Sigmoid colon (tissue), 7 donors: ENCODE results near the gene EPS8L2. TPM values are rescaled to one million over a fixed set of nuclear protein-coding genes. Genes with fewer than 3 reads are reported as not detected.

Experiments used
- DNase-seq: peaks from one replicate; pipeline ENCODE4 v3.0.0-alpha.2; 2019
- H3K27ac ChIP-seq, 4 donors: fragments of 200-600 bp; sonication (generic); one replicate each; pipeline ENCODE4 v1.5.1; 2016 to 2019; ENCODE audit warnings: mild to moderate bottlenecking in 1 of 4
- H3K27me3 ChIP-seq, 3 donors: fragments of 200-600 bp; sonication (generic); one replicate each; pipeline ENCODE4 v1.5.1; 2019; ENCODE audit warnings: mild to moderate bottlenecking in 1 of 3
- H3K36me3 ChIP-seq, 4 donors: fragments of 200-600 bp; sonication (generic); one replicate each; pipeline ENCODE4 v1.5.1; 2016 to 2019
- H3K4me1 ChIP-seq, 4 donors: fragments of 200-600 bp; sonication (generic); one replicate each; pipeline ENCODE4 v1.5.1; 2017 to 2019
- H3K4me3 ChIP-seq, 4 donors: fragments of 200-600 bp; sonication (generic); one replicate each; pipeline ENCODE4 v1.5.1; 2017 to 2019; ENCODE audit warnings: mild to moderate bottlenecking in 2 of 4, moderate library complexity in 1 of 4
- H3K9me3 ChIP-seq, 4 donors: fragments of 200-600 bp in 3 of 4; sonication (generic) in 3 of 4; one replicate each; pipeline versions ENCODE4 v1.5.1 to v1.6.1; 2013 to 2019
- CTCF ChIP-seq, 4 experiments: fragments of 450-650 bp in 3 of 4; fragments of 200-600 bp in 1 of 4; IDR thresholded peaks; one replicate each; pipeline ENCODE4 v1.5.1; 2016 to 2019; ENCODE audit warnings: antibody characterized with exemption in 4 of 4, mild to moderate bottlenecking in 3 of 4, moderate library complexity in 2 of 4
- EP300 ChIP-seq, 4 donors: sonication (generic); formaldehyde crosslinking; IDR thresholded peaks; one replicate each; pipeline ENCODE4 v1.6.1; 2017; ENCODE audit warnings: antibody characterized with exemption in 4 of 4
- POLR2A ChIP-seq, 2 donors: fragments of 450-650 bp; IDR thresholded peaks; one replicate each; pipeline ENCODE4 v1.6.1; 2016; ENCODE audit warnings: antibody characterized with exemption in 2 of 2, mild to moderate bottlenecking in 2 of 2, moderate library complexity in 2 of 2
- POLR2AphosphoS5 ChIP-seq, 4 donors: sonication (generic); formaldehyde crosslinking; IDR thresholded peaks; one replicate each; pipeline ENCODE4 v1.6.1; 2017; ENCODE audit warnings: antibody characterized with exemption in 4 of 4
- WGBS, 2 donors: extraction: QIAGEN DNeasy Blood & Tissue Kit; methylation state at CpG; one replicate each; pipeline ENCODE4 v1.1.7; 2013; 5-methylcytosine and 5-hydroxymethylcytosine counted together
- intact Hi-C: fragments of 100-400 bp; cut with DNase I; formaldehyde crosslinking; loops from one replicate; pipeline ENCODE4 v1.15.1; 2023
- polyA plus RNA-seq, 3 donors: library from polyadenylated mRNA; stranded (reverse); fragments of 200-250 nt; gene quantifications; one replicate each; pipeline ENCODE4 v1.2.3, GENCODE V29; 2013
- total RNA-seq, 4 donors: library from RNA; depleted of rRNA; stranded (reverse); fragments of >200 nt; gene quantifications; one replicate each; pipeline ENCODE4 v1.1.0, GENCODE V29; 2016
- donor health status: healthy with polysubstance abuse.
- donor health status: Bipolar disorder and iron deficiency.
- donor health status: healthy.

Gene EPS8L2
- total and polyA plus RNA-seq, 7 donors, result 5.4 to 168 (median 15.6) TPM

- intact Hi-C loops, result no loop called here
Measured at GRCh38 chr11:691710-692590, 14.1 kb upstream of the EPS8L2 start.

DNA sequence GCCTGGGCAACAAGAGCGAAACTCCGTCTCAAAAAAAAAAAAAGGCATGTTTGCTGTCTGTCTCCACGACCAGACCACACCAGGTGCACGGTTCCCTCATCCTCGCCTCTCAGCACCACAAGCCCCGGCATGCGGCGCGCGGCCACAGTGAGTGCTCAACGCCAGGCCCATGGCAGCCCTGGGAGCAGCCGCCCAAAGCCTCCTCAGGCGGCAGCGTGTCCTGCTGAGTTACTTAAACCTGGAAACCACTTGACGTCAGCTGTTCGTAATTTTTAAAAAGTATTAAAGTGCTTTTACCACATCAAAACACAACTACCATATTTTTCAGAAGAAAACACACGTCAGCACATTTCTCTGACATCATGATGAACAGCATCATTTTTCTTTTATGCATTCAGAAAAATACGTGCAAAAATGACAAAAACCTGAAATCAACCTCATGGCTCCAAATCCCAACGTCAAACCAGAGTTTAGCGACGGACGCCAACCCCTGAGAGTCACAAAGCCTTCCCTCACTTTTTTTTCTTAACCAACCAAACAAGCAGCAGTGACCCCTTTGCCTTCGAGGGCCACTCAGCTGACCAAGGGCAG, 13.1 kb upstream of the EPS8L2 start:
- intact Hi-C loops, result no loop called here
- H3K4me1 ChIP-seq, result peaks cover 0 to 37% (median 36%) of the 10 kb centered on the region in 4 donors
- H3K27ac ChIP-seq, result peak overlapping the region; percentile 37 to 100 (median 98)
- no peak for TF ChIP-seq EP300 (IDR thresholded peaks at IDR 0.05)
- no peak for TF ChIP-seq POLR2A (IDR thresholded peaks at IDR 0.05)
- TF ChIP-seq POLR2AphosphoS5 (IDR thresholded peaks at IDR 0.05), result no peak
- no peak for TF ChIP-seq CTCF (IDR thresholded peaks at IDR 0.05)
- H3K4me3 ChIP-seq, result no peak overlapping the region
- H3K9me3 ChIP-seq, result no peaks in the 10 kb centered on the region
- 83 to 93% methylated on average over 23 of the region's 23 CpGs for WGBS, 2 donors
- no peaks in the 10 kb centered on the region for H3K27me3 ChIP-seq
- peaks cover 0 to 25% (median 11%) of the 10 kb centered on the region in 4 donors for H3K36me3 ChIP-seq
- no peak for DNase-seq

More at GRCh38 chr11:691710-692590, 14.1 kb upstream of the EPS8L2 start:
- Histone ChIP-seq H3K27ac (no peak overlapping the region), H3K9me3 (no peaks in the 10 kb centered on the region), H3K4me1 (peaks cover 0 to 27% (median 27%) of the 10 kb centered on the region in 4 donors), H3K27me3 (no peaks in the 10 kb centered on the region), H3K4me3 (no peak overlapping the region), H3K36me3 (peaks cover 0 to 32% (median 17%) of the 10 kb centered on the region in 4 donors)
- DNase-seq, result no peak
- 92 to 95% methylated on average over 18 of the region's 18 CpGs for WGBS, 2 donors
- TF ChIP-seq POLR2A (IDR thresholded peaks at IDR 0.05), result no peak

DNA sequence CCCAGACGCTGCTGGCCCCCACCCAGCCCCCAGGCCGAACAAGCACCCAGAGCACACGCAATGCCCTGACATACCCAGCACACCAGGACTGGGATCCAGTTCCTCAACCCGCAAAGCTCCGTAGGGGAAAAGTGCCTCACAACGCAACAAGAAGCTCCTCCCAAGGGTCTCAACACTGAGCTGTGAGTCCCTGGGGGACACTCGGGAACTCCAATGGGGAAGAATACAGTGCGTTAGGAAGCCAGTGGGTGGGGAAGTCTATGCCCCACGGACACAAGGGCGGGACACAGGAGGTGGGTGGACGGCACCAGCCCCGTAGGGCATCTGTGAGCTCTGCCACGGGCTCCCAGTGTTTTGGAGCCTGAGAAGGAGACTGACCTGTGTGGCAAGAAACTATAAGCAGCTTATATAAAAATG, 12.6 kb upstream of the EPS8L2 start:
- H3K36me3 ChIP-seq, result peaks cover 0 to 20% (median 7%) of the 10 kb centered on the region in 4 donors
- DNase-seq, result no peak
- intact Hi-C loops, result no loop called here
- H3K4me3 ChIP-seq, result no peak overlapping the region
- peaks cover 0 to 42% (median 40%) of the 10 kb centered on the region in 4 donors for H3K4me1 ChIP-seq
- peak overlapping the region; percentile 37 to 100 (median 98) for H3K27ac ChIP-seq
- H3K9me3 ChIP-seq, result no peaks in the 10 kb centered on the region
- no peaks in the 10 kb centered on the region for H3K27me3 ChIP-seq
- TF ChIP-seq POLR2A (IDR thresholded peaks at IDR 0.05) (no peak), CTCF (IDR thresholded peaks at IDR 0.05) (no peak), EP300 (IDR thresholded peaks at IDR 0.05) (no peak), POLR2AphosphoS5 (IDR thresholded peaks at IDR 0.05) (no peak)
- 57 to 81% methylated on average over 13 of the region's 13 CpGs for WGBS, 2 donors

DNA sequence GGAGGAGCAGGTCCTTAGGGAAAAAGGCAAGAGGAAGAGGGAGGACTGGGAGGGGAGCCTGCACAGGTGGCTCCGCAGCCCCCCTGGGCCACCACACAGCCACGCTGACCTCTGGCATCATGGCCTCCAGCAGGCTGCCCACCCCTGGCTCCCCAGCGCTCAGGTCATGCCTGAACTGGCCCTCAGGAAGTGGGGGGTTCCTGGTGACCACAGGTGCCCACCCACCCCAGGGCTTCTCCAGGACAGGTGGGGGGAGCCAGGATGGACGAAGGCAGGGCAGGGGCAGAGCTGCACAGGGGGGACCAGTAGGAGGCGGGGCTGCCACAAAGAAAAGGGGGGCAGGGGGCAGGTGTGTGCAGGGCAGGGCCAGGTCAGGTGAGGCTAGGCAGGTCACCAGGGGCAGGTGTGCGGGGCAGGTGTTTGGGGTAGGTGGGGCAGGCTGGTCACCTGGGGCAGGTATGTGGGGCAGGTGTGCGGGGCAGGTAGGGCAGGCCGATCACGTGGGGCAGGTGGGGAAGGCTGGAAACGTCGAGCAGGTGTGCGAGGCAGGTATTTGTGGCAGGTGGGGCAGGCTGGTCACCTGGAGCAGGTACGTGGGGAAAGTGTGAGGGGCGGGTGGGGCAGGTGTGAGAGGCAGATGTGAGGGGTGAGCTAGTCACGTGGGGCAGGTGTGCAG, 12.0 kb upstream of the EPS8L2 start:
- Histone ChIP-seq H3K4me3 (peak overlapping the region; percentile 26 to 98 (median 92)), H3K36me3 (peaks cover 0 to 21% (median 3%) of the 10 kb centered on the region in 4 donors), H3K9me3 (no peaks in the 10 kb centered on the region), H3K4me1 (peaks cover 0 to 46% (median 41%) of the 10 kb centered on the region in 4 donors), H3K27ac (peak overlapping the region; percentile 98 to 100 (median 99)), H3K27me3 (no peaks in the 10 kb centered on the region)
- peak; percentile 79 for DNase-seq
- WGBS, 2 donors, result 41 to 59% methylated on average over 15 of the region's 15 CpGs
- intact Hi-C loops, result no loop called here
- TF ChIP-seq POLR2AphosphoS5 (IDR thresholded peaks at IDR 0.05), result no peak
- TF ChIP-seq EP300 (IDR thresholded peaks at IDR 0.05), result no peak
- no peak for TF ChIP-seq POLR2A (IDR thresholded peaks at IDR 0.05)
- no peak for TF ChIP-seq CTCF (IDR thresholded peaks at IDR 0.05)
